ENCODE results near the gene NT5M. TPM values are rescaled to one million over a fixed set of nuclear protein-coding genes. Genes with fewer than 3 reads are reported as not detected.
"Not testable (repeated sequence)": the region's sequence is repeated elsewhere in the genome, so short reads cannot be mapped to it uniquely, and the experiment has no call there.

Gene NT5M
- total RNA-seq = 4.2 TPM

- Histone ChIP-seq H3K9me3 (ENCODE audit: control insufficient read depth in 3 of 3, low read length in 3 of 3) (no peaks in the 10 kb centered on the region), H3K9ac (ENCODE audit: low read depth in 1 of 3, low read length in 3 of 3) (peak within 1 kb of the TSS; percentile 3 to 68 (median 20)), H3K4me1 (ENCODE audit: control insufficient read depth in 3 of 3, insufficient read depth in 3 of 3, low read length in 3 of 3) (peaks cover 5 to 11% (median 5%) of the 10 kb centered on the region in 3 donors), H3K27ac (ENCODE audit: low read depth, low read length) (no peak within 1 kb of the TSS), H3K27me3 (ENCODE audit: control insufficient read depth in 3 of 3, insufficient read depth in 3 of 3, low read length in 3 of 3) (peaks cover 0 to 13% (median 0%) of the 10 kb centered on the region in 3 donors), H3K4me3 (ENCODE audit: low read length in 3 of 3) (peak within 1 kb of the TSS; percentile 70 to 72 (median 71)), H3K36me3 (ENCODE audit: control insufficient read depth in 3 of 3, insufficient read depth in 3 of 3, low read length in 3 of 3) (no peaks in the 10 kb centered on the region)
These were observed at the start of gene NT5M for GRCh38 chr17:17303010-17303846. TSS of gene NT5M (plus strand) at chr17:17303373. CDS start at chr17:17303551, 178 bp downstream.

- H3K27me3 ChIP-seq (ENCODE audit: control insufficient read depth in 3 of 3, insufficient read depth in 3 of 3, low read length in 3 of 3) = no peaks in the 10 kb centered on the region
- no peak overlapping the region for H3K4me3 ChIP-seq (ENCODE audit: low read length in 3 of 3)
- no peaks in the 10 kb centered on the region for H3K4me1 ChIP-seq (ENCODE audit: control insufficient read depth in 3 of 3, insufficient read depth in 3 of 3, low read length in 3 of 3)
- no peaks in the 10 kb centered on the region for H3K9me3 ChIP-seq (ENCODE audit: control insufficient read depth in 3 of 3, low read length in 3 of 3)
- peaks cover 43 to 60% (median 59%) of the 10 kb centered on the region in 3 donors for H3K36me3 ChIP-seq (ENCODE audit: control insufficient read depth in 3 of 3, insufficient read depth in 3 of 3, low read length in 3 of 3)
- H3K9ac ChIP-seq (ENCODE audit: low read depth in 1 of 3, low read length in 3 of 3) = no peak overlapping the region
- H3K27ac ChIP-seq (ENCODE audit: low read depth, low read length) = no peak overlapping the region
These were observed 49.8 kb upstream of the NT5M start for GRCh38 chr17:17253406-17253805.

GRCh38 chr17:17254036-17254435 lies 49.1 kb upstream of the NT5M start:
- no peaks in the 10 kb centered on the region for H3K9me3 ChIP-seq (ENCODE audit: control insufficient read depth in 3 of 3, low read length in 3 of 3)
- peaks cover 41 to 59% (median 58%) of the 10 kb centered on the region in 3 donors for H3K36me3 ChIP-seq (ENCODE audit: control insufficient read depth in 3 of 3, insufficient read depth in 3 of 3, low read length in 3 of 3)
- no peak overlapping the region for H3K27ac ChIP-seq (ENCODE audit: low read depth, low read length)
- no peak overlapping the region for H3K9ac ChIP-seq (ENCODE audit: low read depth in 1 of 3, low read length in 3 of 3)
- no peaks in the 10 kb centered on the region for H3K27me3 ChIP-seq (ENCODE audit: control insufficient read depth in 3 of 3, insufficient read depth in 3 of 3, low read length in 3 of 3)
- no peak overlapping the region for H3K4me3 ChIP-seq (ENCODE audit: low read length in 3 of 3)
- H3K4me1 ChIP-seq (ENCODE audit: control insufficient read depth in 3 of 3, insufficient read depth in 3 of 3, low read length in 3 of 3) = no peaks in the 10 kb centered on the region

- not testable (repeated sequence) for H3K27me3 ChIP-seq (ENCODE audit: control insufficient read depth in 3 of 3, insufficient read depth in 3 of 3, low read length in 3 of 3); H3K9ac ChIP-seq (ENCODE audit: low read depth in 1 of 3, low read length in 3 of 3); H3K27ac ChIP-seq (ENCODE audit: low read depth, low read length); H3K4me1 ChIP-seq (ENCODE audit: control insufficient read depth in 3 of 3, insufficient read depth in 3 of 3, low read length in 3 of 3); H3K9me3 ChIP-seq (ENCODE audit: control insufficient read depth in 3 of 3, low read length in 3 of 3); H3K4me3 ChIP-seq (ENCODE audit: low read length in 3 of 3)
- H3K36me3 ChIP-seq (ENCODE audit: control insufficient read depth in 3 of 3, insufficient read depth in 3 of 3, low read length in 3 of 3) = peaks cover 50 to 66% (median 66%) of the 10 kb centered on the region in 3 donors
These were observed 47.5 kb upstream of the NT5M start for GRCh38 chr17:17255689-17256088.

- no peaks in the 10 kb centered on the region for H3K27me3 ChIP-seq (ENCODE audit: control insufficient read depth in 3 of 3, insufficient read depth in 3 of 3, low read length in 3 of 3)
- H3K9me3 ChIP-seq (ENCODE audit: control insufficient read depth in 3 of 3, low read length in 3 of 3) = no peaks in the 10 kb centered on the region
- no peak overlapping the region for H3K27ac ChIP-seq (ENCODE audit: low read depth, low read length)
- no peaks in the 10 kb centered on the region for H3K4me1 ChIP-seq (ENCODE audit: control insufficient read depth in 3 of 3, insufficient read depth in 3 of 3, low read length in 3 of 3)
- no peak overlapping the region for H3K9ac ChIP-seq (ENCODE audit: low read depth in 1 of 3, low read length in 3 of 3)
- H3K4me3 ChIP-seq (ENCODE audit: low read length in 3 of 3) = no peak overlapping the region
- H3K36me3 ChIP-seq (ENCODE audit: control insufficient read depth in 3 of 3, insufficient read depth in 3 of 3, low read length in 3 of 3) = peaks cover 48 to 69% (median 69%) of the 10 kb centered on the region in 3 donors
These were observed 46.9 kb upstream of the NT5M start for GRCh38 chr17:17256316-17256715.

GRCh38 chr17:17258011-17258410 lies 45.2 kb upstream of the NT5M start:
- H3K27me3 ChIP-seq (ENCODE audit: control insufficient read depth in 3 of 3, insufficient read depth in 3 of 3, low read length in 3 of 3) = no peaks in the 10 kb centered on the region
- H3K4me3 ChIP-seq (ENCODE audit: low read length in 3 of 3) = no peak overlapping the region
- H3K4me1 ChIP-seq (ENCODE audit: control insufficient read depth in 3 of 3, insufficient read depth in 3 of 3, low read length in 3 of 3) = no peaks in the 10 kb centered on the region
- no peak overlapping the region for H3K9ac ChIP-seq (ENCODE audit: low read depth in 1 of 3, low read length in 3 of 3)
- H3K36me3 ChIP-seq (ENCODE audit: control insufficient read depth in 3 of 3, insufficient read depth in 3 of 3, low read length in 3 of 3) = peaks cover 44 to 63% (median 62%) of the 10 kb centered on the region in 3 donors
- H3K9me3 ChIP-seq (ENCODE audit: control insufficient read depth in 3 of 3, low read length in 3 of 3) = no peaks in the 10 kb centered on the region
- no peak overlapping the region for H3K27ac ChIP-seq (ENCODE audit: low read depth, low read length)

GRCh38 chr17:17258998-17259397 lies 44.2 kb upstream of the NT5M start:
- Histone ChIP-seq H3K36me3 (ENCODE audit: control insufficient read depth in 3 of 3, insufficient read depth in 3 of 3, low read length in 3 of 3) (peaks cover 38 to 58% (median 57%) of the 10 kb centered on the region in 3 donors), H3K9ac (ENCODE audit: low read depth in 1 of 3, low read length in 3 of 3) (no peak overlapping the region), H3K27ac (ENCODE audit: low read depth, low read length) (no peak overlapping the region), H3K9me3 (ENCODE audit: control insufficient read depth in 3 of 3, low read length in 3 of 3) (no peaks in the 10 kb centered on the region), H3K4me3 (ENCODE audit: low read length in 3 of 3) (no peak overlapping the region), H3K4me1 (ENCODE audit: control insufficient read depth in 3 of 3, insufficient read depth in 3 of 3, low read length in 3 of 3) (no peaks in the 10 kb centered on the region), H3K27me3 (ENCODE audit: control insufficient read depth in 3 of 3, insufficient read depth in 3 of 3, low read length in 3 of 3) (no peaks in the 10 kb centered on the region)

- no peak overlapping the region for H3K27ac ChIP-seq (ENCODE audit: low read depth, low read length)
- no peak overlapping the region for H3K9ac ChIP-seq (ENCODE audit: low read depth in 1 of 3, low read length in 3 of 3)
- no peak overlapping the region for H3K4me3 ChIP-seq (ENCODE audit: low read length in 3 of 3)
- H3K4me1 ChIP-seq (ENCODE audit: control insufficient read depth in 3 of 3, insufficient read depth in 3 of 3, low read length in 3 of 3) = no peaks in the 10 kb centered on the region
- H3K36me3 ChIP-seq (ENCODE audit: control insufficient read depth in 3 of 3, insufficient read depth in 3 of 3, low read length in 3 of 3) = peaks cover 33 to 58% (median 53%) of the 10 kb centered on the region in 3 donors
- no peaks in the 10 kb centered on the region for H3K9me3 ChIP-seq (ENCODE audit: control insufficient read depth in 3 of 3, low read length in 3 of 3)
- no peaks in the 10 kb centered on the region for H3K27me3 ChIP-seq (ENCODE audit: control insufficient read depth in 3 of 3, insufficient read depth in 3 of 3, low read length in 3 of 3)
These were observed 38.7 kb upstream of the NT5M start for GRCh38 chr17:17264430-17264829.

- Histone ChIP-seq H3K4me3 (ENCODE audit: low read length in 3 of 3) (no peak overlapping the region), H3K27me3 (ENCODE audit: control insufficient read depth in 3 of 3, insufficient read depth in 3 of 3, low read length in 3 of 3) (no peaks in the 10 kb centered on the region), H3K9me3 (ENCODE audit: control insufficient read depth in 3 of 3, low read length in 3 of 3) (no peaks in the 10 kb centered on the region), H3K4me1 (ENCODE audit: control insufficient read depth in 3 of 3, insufficient read depth in 3 of 3, low read length in 3 of 3) (peaks cover 0 to 3% (median 1%) of the 10 kb centered on the region in 3 donors), H3K27ac (ENCODE audit: low read depth, low read length) (no peak overlapping the region), H3K36me3 (ENCODE audit: control insufficient read depth in 3 of 3, insufficient read depth in 3 of 3, low read length in 3 of 3) (peaks cover 36 to 60% (median 50%) of the 10 kb centered on the region in 3 donors), H3K9ac (ENCODE audit: low read depth in 1 of 3, low read length in 3 of 3) (no peak overlapping the region)
These were observed 33.0 kb upstream of the NT5M start for GRCh38 chr17:17269926-17270773.

GRCh38 chr17:17275971-17276370 lies 27.2 kb upstream of the NT5M start:
- Histone ChIP-seq H3K4me1 (ENCODE audit: control insufficient read depth in 3 of 3, insufficient read depth in 3 of 3, low read length in 3 of 3) (peaks cover 18 to 26% (median 23%) of the 10 kb centered on the region in 3 donors), H3K27me3 (ENCODE audit: control insufficient read depth in 3 of 3, insufficient read depth in 3 of 3, low read length in 3 of 3) (no peaks in the 10 kb centered on the region), H3K36me3 (ENCODE audit: control insufficient read depth in 3 of 3, insufficient read depth in 3 of 3, low read length in 3 of 3) (peaks cover 13 to 26% (median 19%) of the 10 kb centered on the region in 3 donors), H3K27ac (ENCODE audit: low read depth, low read length) (no peak overlapping the region), H3K9ac (ENCODE audit: low read depth in 1 of 3, low read length in 3 of 3) (no peak overlapping the region), H3K4me3 (ENCODE audit: low read length in 3 of 3) (no peak overlapping the region), H3K9me3 (ENCODE audit: control insufficient read depth in 3 of 3, low read length in 3 of 3) (no peaks in the 10 kb centered on the region)
